MM.1S (cell line): ENCODE data around the gene TSC22D4.

Experiments
- EZH2 ChIP-seq: fragments of 300-600 bp; sonication (generic); optimal IDR thresholded peaks from 2 replicates; pipeline ENCODE3; 2017; ENCODE audit warnings: low read depth, mild to moderate bottlenecking, antibody characterized with exemption, low read length, mixed read lengths
- EZH2phosphoT487 ChIP-seq: fragments of 300-600 bp; sonication (generic); IDR thresholded peaks from 2 replicates; pipeline ENCODE4 v1.6.1; 2018; ENCODE audit warnings: antibody characterized with exemption, low read length
- TF ChIP-seq, protein P1 (sequence below): fragments of 300-600 bp; sonication (generic); IDR thresholded peaks from 2 replicates; pipeline ENCODE4 v1.5.1; 2016; ENCODE audit warnings: antibody characterized with exemption, low read length, mixed read lengths

GRCh38 chr7:100488333-100489095 is 9.5 kb upstream of the TSC22D4 start:
- TF ChIP-seq, protein P1, sequence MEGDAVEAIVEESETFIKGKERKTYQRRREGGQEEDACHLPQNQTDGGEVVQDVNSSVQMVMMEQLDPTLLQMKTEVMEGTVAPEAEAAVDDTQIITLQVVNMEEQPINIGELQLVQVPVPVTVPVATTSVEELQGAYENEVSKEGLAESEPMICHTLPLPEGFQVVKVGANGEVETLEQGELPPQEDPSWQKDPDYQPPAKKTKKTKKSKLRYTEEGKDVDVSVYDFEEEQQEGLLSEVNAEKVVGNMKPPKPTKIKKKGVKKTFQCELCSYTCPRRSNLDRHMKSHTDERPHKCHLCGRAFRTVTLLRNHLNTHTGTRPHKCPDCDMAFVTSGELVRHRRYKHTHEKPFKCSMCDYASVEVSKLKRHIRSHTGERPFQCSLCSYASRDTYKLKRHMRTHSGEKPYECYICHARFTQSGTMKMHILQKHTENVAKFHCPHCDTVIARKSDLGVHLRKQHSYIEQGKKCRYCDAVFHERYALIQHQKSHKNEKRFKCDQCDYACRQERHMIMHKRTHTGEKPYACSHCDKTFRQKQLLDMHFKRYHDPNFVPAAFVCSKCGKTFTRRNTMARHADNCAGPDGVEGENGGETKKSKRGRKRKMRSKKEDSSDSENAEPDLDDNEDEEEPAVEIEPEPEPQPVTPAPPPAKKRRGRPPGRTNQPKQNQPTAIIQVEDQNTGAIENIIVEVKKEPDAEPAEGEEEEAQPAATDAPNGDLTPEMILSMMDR, result no peak
- TF ChIP-seq EZH2, result no peak
- TF ChIP-seq EZH2phosphoT487, result no peak
